ENCODE measurements around the gene TMEM80. TPM values are rescaled to one million over a fixed set of nuclear protein-coding genes. Genes with fewer than 3 reads are reported as not detected.

The TMEM80 gene
- total and polyA plus RNA-seq, 2 donors (not counting 3 experiments of a cell fraction or from before 2014, with no cell fraction given), result 21.2 to 26.6 TPM

- TF ChIP-seq GATA2 (IDR thresholded peaks at IDR 0.05; ENCODE audit: insufficient read depth, insufficient read length, low read depth, low read length), result no peak
- TF ChIP-seq MYC (IDR thresholded peaks at IDR 0.05; ENCODE audit: low read depth, low read length), result no peak
- no peak for TF ChIP-seq EZH2 (IDR thresholded peaks at IDR 0.05; ENCODE audit: borderline replicate concordance, low read depth, low read length, severe bottlenecking)
- TF ChIP-seq, protein P1, sequence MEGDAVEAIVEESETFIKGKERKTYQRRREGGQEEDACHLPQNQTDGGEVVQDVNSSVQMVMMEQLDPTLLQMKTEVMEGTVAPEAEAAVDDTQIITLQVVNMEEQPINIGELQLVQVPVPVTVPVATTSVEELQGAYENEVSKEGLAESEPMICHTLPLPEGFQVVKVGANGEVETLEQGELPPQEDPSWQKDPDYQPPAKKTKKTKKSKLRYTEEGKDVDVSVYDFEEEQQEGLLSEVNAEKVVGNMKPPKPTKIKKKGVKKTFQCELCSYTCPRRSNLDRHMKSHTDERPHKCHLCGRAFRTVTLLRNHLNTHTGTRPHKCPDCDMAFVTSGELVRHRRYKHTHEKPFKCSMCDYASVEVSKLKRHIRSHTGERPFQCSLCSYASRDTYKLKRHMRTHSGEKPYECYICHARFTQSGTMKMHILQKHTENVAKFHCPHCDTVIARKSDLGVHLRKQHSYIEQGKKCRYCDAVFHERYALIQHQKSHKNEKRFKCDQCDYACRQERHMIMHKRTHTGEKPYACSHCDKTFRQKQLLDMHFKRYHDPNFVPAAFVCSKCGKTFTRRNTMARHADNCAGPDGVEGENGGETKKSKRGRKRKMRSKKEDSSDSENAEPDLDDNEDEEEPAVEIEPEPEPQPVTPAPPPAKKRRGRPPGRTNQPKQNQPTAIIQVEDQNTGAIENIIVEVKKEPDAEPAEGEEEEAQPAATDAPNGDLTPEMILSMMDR (IDR thresholded peaks at IDR 0.05; ENCODE audit: extremely low read depth in 1 of 2, insufficient read depth in 1 of 2, low read depth in 1 of 2, low read length in 2 of 2), result no peak
- no peak for TF ChIP-seq POLR2AphosphoS5 (IDR thresholded peaks at IDR 0.05; ENCODE audit: insufficient read depth, low read depth, low read length)
- TF ChIP-seq, protein P2, sequence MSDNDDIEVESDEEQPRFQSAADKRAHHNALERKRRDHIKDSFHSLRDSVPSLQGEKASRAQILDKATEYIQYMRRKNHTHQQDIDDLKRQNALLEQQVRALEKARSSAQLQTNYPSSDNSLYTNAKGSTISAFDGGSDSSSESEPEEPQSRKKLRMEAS (IDR thresholded peaks at IDR 0.05; ENCODE audit: insufficient read depth, insufficient read length), result no peak
- TF ChIP-seq POLR2A (IDR thresholded peaks at IDR 0.05; ENCODE audit: low read depth, low read length), result no peak
- no peak for TF ChIP-seq FOS (IDR thresholded peaks at IDR 0.05; ENCODE audit: borderline replicate concordance, insufficient read depth, low read length)
- no peak for TF ChIP-seq JUN (IDR thresholded peaks at IDR 0.05; ENCODE audit: borderline replicate concordance, insufficient read depth, insufficient read length, low read depth)
- CTCF ChIA-PET, result interaction anchor here (0.6 kb wide), 1 partner anchor 18 kb away, joined by 3 read pairs; no protein-coding TSS in a partner anchor
- Histone ChIP-seq H3K4me2 (ENCODE audit: insufficient read depth, low read length) (no peak overlapping the region), H4K20me1 (replicated peaks; ENCODE audit: control insufficient read depth, extremely low read depth, insufficient read depth, low read length) (no peaks in the 10 kb centered on the region), H3K4me1 (ENCODE audit: control insufficient read depth, extremely low read depth, insufficient read depth, low read length) (peaks cover 5% of the 10 kb centered on the region), H3K27me3 (ENCODE audit: control insufficient read depth in 2 of 2, insufficient read depth in 2 of 2, low read length in 2 of 2) (no peaks in the 10 kb centered on the region), H3K9me3 (replicated peaks; ENCODE audit: control insufficient read depth, insufficient read depth, low read length) (no peaks in the 10 kb centered on the region), H2AFZ (ENCODE audit: low read depth, low read length) (no peak overlapping the region), H3K27ac (ENCODE audit: insufficient read depth, low read depth, low read length) (no peak overlapping the region), H3K79me2 (ENCODE audit: control insufficient read depth, insufficient read depth, low read length) (no peaks in the 10 kb centered on the region), H3K36me3 (ENCODE audit: control insufficient read depth in 2 of 2, extremely low read depth in 1 of 2, insufficient read depth in 2 of 2, low read length in 2 of 2) (no peaks in the 10 kb centered on the region), H3K9me1 (replicated peaks; ENCODE audit: control insufficient read depth, extremely low read depth, insufficient read depth, low read length) (no peaks in the 10 kb centered on the region), H3K9ac (replicated peaks; ENCODE audit: extremely low read depth, insufficient read depth, low read length) (no peak overlapping the region), H3K4me3 (replicated peaks in 1 of 3; ENCODE audit: insufficient read depth in 1 of 3, low read depth in 1 of 3, low read length in 3 of 3) (no peak overlapping the region)
- intact Hi-C loops (cut with micrococcal nuclease) (no loop called here), dilution Hi-C loops (cut with MboI; ENCODE audit: extremely low pct_ligation_motif_present, low sequenced_read_pairs) (no loop called here)
- POLR2A ChIA-PET, result no interaction called here
- FAIRE-seq, result no peak
- no TSS peak for BruUV-seq (replicated peaks)
- no peak for DNase-seq (ENCODE audit: low read depth, low spot score)
Measured at GRCh38 chr11:708511-708910, 12.9 kb downstream of the TMEM80 start.

Measured in endothelial cell of umbilical vein (primary cell).